ENCODE data around the gene WDR19. TPM values are rescaled to one million over a fixed set of nuclear protein-coding genes. Genes with fewer than 3 reads are reported as not detected.

WDR19 gene
- 8.0 and 10.4 TPM in 2 replicates for total RNA-seq

GRCh38 chr4:39181905-39182638 is at the start of gene WDR19:
TSS of gene WDR19 (plus strand) at chr4:39182529. CDS start at chr4:39182558, 29 bp downstream.

Other genes with a start within 250 kb of the WDR19 start
- 5.6 and 6.5 TPM in 2 replicates for gene TMEM156, start 150.1 kb upstream of the WDR19 start, total RNA-seq
- 40.0 and 52.6 TPM in 2 replicates for gene KLHL5, start 120.3 kb upstream of the WDR19 start, total RNA-seq
- 27.2 and 36.5 TPM in 2 replicates for gene RFC1, start 183.8 kb downstream of the WDR19 start, total RNA-seq
- gene KLB, start 224.4 kb downstream of the WDR19 start, total RNA-seq, result 0.08 TPM in 1 of 2 replicates, not detected in the other